Left renal cortex interstitium (tissue), 4 donors: ENCODE measurements around the gene ZDHHC8. TPM values are rescaled to one million over a fixed set of nuclear protein-coding genes. Genes with fewer than 3 reads are reported as not detected.

Source experiments
- DNase-seq, 4 donors: peaks; one replicate each; pipeline ENCODE4 v3.0.0-alpha.2; 2013; ENCODE audit warnings: low read depth in 4 of 4, low spot score in 2 of 4, missing footprints in 1 of 4
- polyA plus RNA-seq, 4 donors: library from polyadenylated mRNA; unstranded; fragments of 120-200 nt; gene quantifications; one replicate each; pipeline ENCODE4 v1.2.1, GENCODE V29; 2013; ENCODE audit not compliant: insufficient read length in 4 of 4

Gene ZDHHC8
- polyA plus RNA-seq, 4 donors, result 30.0 to 67.6 (median 49.2) TPM

- DNase-seq, result no peak
Measured at GRCh38 chr22:20127869-20128618, 3.6 kb upstream of the ZDHHC8 start.

GRCh38 chr22:20128619-20128901 lies 3.0 kb upstream of the ZDHHC8 start:
- DNase-seq, result no peak

DNA sequence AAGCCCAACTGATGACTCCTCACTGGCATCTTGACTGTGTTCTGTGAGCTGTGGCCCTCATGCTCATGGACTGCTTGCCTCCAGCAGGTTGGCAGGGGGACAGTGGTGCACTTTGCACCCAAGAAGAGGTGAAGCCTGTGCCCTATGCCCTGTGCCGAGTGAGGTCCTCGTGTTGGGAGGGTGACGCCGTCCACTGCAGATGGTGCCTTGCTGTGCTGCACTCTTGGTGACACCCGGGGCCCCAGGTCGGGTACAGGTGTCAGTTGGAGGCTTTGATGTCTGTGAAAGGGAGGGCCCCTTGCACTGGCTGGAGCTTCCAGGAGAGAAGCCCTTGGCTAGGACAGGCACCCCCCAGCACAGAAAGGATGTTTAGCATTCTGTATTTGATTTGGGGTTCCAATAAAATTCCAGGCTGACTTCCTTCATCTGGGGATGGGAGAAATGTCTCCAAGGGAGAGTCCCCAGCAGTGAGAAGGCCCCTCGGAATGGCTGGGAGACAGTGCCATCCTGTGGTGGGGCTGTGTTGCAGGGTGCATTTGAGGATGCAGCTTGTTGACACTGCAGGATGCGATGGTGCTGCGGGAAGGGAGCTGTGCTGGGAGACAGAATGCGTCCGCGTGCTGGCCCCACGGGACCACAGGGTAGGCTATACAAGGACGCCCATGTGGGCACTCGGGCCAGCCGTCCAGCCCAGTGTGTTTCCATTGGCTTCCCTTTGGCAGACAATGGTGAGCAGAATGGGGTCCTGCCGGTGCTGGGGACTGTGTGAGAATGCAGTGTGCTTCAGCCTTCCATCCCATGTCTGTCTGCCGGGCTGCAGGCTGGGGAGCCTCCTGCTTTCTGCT lies 2.5 kb upstream of the ZDHHC8 start:
- DNase-seq, result no peak

DNA sequence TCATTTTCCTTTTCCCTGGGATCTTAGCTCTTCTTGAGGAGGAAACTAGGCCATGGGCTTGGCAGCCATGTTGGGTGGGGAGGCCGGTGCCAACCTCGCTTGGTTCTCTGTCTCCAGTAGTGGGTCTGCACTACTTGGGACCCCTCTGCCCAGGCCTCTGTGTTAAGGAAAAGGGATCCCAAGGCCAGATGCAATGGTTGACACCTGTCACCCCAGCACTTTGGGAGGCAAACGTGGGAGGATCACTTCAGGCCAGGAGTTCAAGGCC lies 1.9 kb upstream of the ZDHHC8 start:
- no peak for DNase-seq

GRCh38 chr22:20130319-20130718 lies 1.3 kb upstream of the ZDHHC8 start:
- DNase-seq, result no peak

- peak in 3 of 4 donors; percentile 56 to 67 (median 60) for DNase-seq
Measured at GRCh38 chr22:20130731-20131596, 640 bp upstream of the ZDHHC8 start.

GRCh38 chr22:20131859-20132685 lies 468 bp downstream of the ZDHHC8 start:
- no peak for DNase-seq

- DNase-seq, result no peak
Measured at GRCh38 chr22:20132686-20133246, 1.2 kb downstream of the ZDHHC8 start.

DNA sequence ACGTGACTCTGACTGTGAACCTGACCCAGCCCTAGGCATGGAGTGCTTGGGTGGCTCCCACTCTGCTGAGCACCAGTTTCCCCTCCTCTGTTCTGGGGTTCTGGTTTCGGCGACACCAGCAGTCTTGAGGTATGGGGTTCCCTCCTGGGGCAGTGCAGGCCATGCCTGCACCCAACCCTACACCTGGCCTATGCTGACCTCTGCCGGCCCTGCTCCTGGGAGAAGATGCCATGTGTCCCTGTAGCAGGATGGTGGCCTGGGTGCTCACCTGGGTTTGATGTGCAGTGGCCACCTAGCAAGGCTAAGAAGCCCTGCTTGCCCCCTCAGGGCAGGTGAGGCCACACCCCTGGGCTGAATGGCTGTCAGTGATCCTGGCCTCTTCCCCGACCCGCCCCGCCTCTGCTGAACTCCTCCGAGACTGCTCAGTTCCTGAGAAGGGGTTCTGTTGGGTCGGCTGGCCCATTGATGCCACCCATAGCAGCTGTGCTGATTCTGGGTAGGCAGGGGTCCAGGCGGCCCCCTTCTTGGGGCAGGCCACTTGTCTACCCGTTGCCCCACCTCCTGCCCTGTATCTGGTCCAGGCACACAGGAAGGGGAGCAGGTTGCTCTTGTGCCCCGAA lies 2.4 kb downstream of the ZDHHC8 start:
- no peak for DNase-seq

- no peak for DNase-seq
Measured at GRCh38 chr22:20135265-20135664, 3.7 kb downstream of the ZDHHC8 start.

- DNase-seq, result no peak
Measured at GRCh38 chr22:20135806-20136602, 4.4 kb downstream of the ZDHHC8 start.

GRCh38 chr22:20136603-20136873 lies 4.9 kb downstream of the ZDHHC8 start:
- DNase-seq, result no peak

DNA sequence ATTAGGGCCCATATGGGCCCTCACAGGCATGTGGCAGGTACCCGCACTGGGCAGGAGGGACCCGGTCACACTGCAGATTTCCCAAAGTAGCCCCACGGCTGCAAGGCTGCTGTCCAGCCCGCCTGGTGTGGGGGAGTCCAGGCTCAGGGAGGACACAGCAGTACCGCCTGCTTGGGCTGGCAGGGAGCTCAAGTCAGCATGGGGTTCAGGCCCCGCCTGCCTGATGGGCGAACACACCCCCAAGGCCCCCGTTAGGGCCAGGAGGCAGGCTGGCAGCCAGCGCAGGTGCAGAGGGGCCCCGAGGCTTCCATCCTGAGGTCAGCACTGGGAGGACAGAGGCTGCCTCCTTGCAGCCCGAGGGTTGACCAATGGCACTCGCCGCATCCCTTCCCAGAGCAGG lies 5.5 kb downstream of the ZDHHC8 start:
- DNase-seq, result no peak

GRCh38 chr22:20137671-20138416 lies 6.2 kb downstream of the ZDHHC8 start:
- DNase-seq, result no peak

- DNase-seq, result no peak
Measured at GRCh38 chr22:20138417-20138738, 6.8 kb downstream of the ZDHHC8 start.

DNA sequence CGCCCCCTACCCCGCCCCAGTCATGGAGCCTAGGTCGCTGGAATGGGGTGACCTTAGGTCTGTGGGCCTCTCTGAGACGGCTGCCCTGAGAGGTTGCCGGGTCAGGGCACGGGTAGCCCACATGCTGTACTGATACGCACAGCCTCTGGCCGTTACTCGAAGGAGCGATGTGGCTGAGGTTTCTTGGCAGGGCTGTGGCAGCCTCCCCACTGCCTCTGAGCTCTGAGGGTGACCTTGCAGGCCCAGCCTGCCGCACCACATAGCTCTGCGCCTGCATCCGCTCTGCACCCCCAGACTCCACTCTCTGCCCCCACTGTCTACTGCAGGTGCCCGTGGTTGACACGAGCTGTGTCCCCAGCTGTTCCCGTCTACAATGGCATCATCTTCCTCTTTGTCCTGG lies 7.3 kb downstream of the ZDHHC8 start:
- DNase-seq, result no peak

- DNase-seq, result no peak
Measured at GRCh38 chr22:20139391-20140106, 7.9 kb downstream of the ZDHHC8 start.

GRCh38 chr22:20140107-20140445 lies 8.5 kb downstream of the ZDHHC8 start:
- no peak for DNase-seq
